Measurements from ENCODE around the gene AGAP3. TPM values are rescaled to one million over a fixed set of nuclear protein-coding genes. Genes with fewer than 3 reads are reported as not detected.
A peak's percentile ranks its signal among the peaks of the same experiment; 100 is the strongest.

The AGAP3 gene
- total and polyA plus RNA-seq, 2 of the 4 experiments (the other 2 are of a cell fraction), result 35.3 to 93.9 TPM

- no peaks in the 10 kb centered on the region for H3K9me3 ChIP-seq (ENCODE audit: control insufficient read depth, insufficient read depth, low read length)
- no peak overlapping the region for H4K91ac ChIP-seq (ENCODE audit: insufficient read depth, low read depth, low read length)
- dilution Hi-C loops (cut with HindIII; ENCODE audit: low sequenced_read_pairs, unreplicated experiment), result no loop called here
- no peak overlapping the region for H3K56ac ChIP-seq (ENCODE audit: extremely low read depth, insufficient read depth, low read length)
- H3K27ac ChIP-seq (ENCODE audit: insufficient read depth, low read length), result no peak overlapping the region
- POLR2A ChIA-PET (ENCODE audit: unreplicated experiment), result no interaction called here
- intact Hi-C loops (cut with micrococcal nuclease), result no loop called here
- no peak overlapping the region for H2BK5ac ChIP-seq (ENCODE audit: low read depth, low read length, poor library complexity, severe bottlenecking)
- H3K9ac ChIP-seq (ENCODE audit: low read depth, low read length), result no peak overlapping the region
- no peak overlapping the region for H3K18ac ChIP-seq (ENCODE audit: low read depth, low read length)
- no peak overlapping the region for H2BK20ac ChIP-seq (ENCODE audit: low read depth, low read length)
- no peak overlapping the region for H4K8ac ChIP-seq (ENCODE audit: low read depth in 2 of 2, low read length in 2 of 2)
- no peak overlapping the region for H2AFZ ChIP-seq (replicated peaks; ENCODE audit: low read length, poor library complexity)
- peaks cover 24% of the 10 kb centered on the region for H3K4me1 ChIP-seq (ENCODE audit: control insufficient read depth, insufficient read depth, low read length)
- no peak for DNase-seq
- H2BK120ac ChIP-seq (ENCODE audit: low read depth, low read length), result no peak overlapping the region
- TF ChIP-seq MXI1 (IDR thresholded peaks at IDR 0.05; ENCODE audit: borderline replicate concordance, low read depth, low read length) (no peak), MAFK (IDR thresholded peaks at IDR 0.05; ENCODE audit: low read depth, low read length) (no peak), RFX5 (IDR thresholded peaks at IDR 0.05; ENCODE audit: low read depth, low read length) (no peak), NFE2L2 (IDR thresholded peaks at IDR 0.05; ENCODE audit: low read depth, low read length) (no peak), FOS (IDR thresholded peaks at IDR 0.05; ENCODE audit: low read depth, low read length) (no peak), BHLHE40 (IDR thresholded peaks at IDR 0.05; ENCODE audit: low read depth, low read length) (no peak), RCOR1 (IDR thresholded peaks at IDR 0.05; ENCODE audit: insufficient replicate concordance, low read length) (no peak), USF2 (IDR thresholded peaks at IDR 0.05; ENCODE audit: low read depth, low read length) (no peak), RAD21 (IDR thresholded peaks at IDR 0.05; ENCODE audit: low read length) (no peak), CTCF (conservative IDR thresholded peaks at IDR 0.05; ENCODE audit: low read depth, low read length) (no peak), ELK1 (IDR thresholded peaks at IDR 0.05; ENCODE audit: borderline replicate concordance, low read depth, low read length) (no peak), CEBPB (IDR thresholded peaks at IDR 0.05; ENCODE audit: low read depth, low read length) (no peak), POLR2A (IDR thresholded peaks at IDR 0.05; ENCODE audit: low read depth, low read length) (no peak), CHD1 (IDR thresholded peaks at IDR 0.05; ENCODE audit: low read depth, low read length) (no peak), SMC3 (IDR thresholded peaks at IDR 0.05; ENCODE audit: low read depth, low read length) (no peak), MAZ (IDR thresholded peaks at IDR 0.05; ENCODE audit: borderline replicate concordance, low read depth, low read length) (no peak)
- H3K36me3 ChIP-seq (ENCODE audit: control insufficient read depth, insufficient read depth, low read length), result peaks cover 11% of the 10 kb centered on the region; the same call in 1 of the 2 replicates
- no peak overlapping the region for H2BK15ac ChIP-seq (ENCODE audit: low read depth, low read length)
- BruUV-seq (replicated peaks), result no TSS peak
- CTCF ChIA-PET, result interaction anchor here (1.9 kb wide), 1 partner anchor 16 kb away, joined by 5 read pairs; no protein-coding TSS in a partner anchor
- H2AK9ac ChIP-seq (replicated peaks; ENCODE audit: low read depth, low read length, poor library complexity), result peak overlapping the region; percentile 31
- ATAC-seq (ENCODE audit: low read depth), result no peak
- no peak overlapping the region for H2AK5ac ChIP-seq (ENCODE audit: low read depth, low read length)
- in situ Hi-C loops (cut with MboI; ENCODE audit: low sequenced_read_pairs), result no loop called here
- H3K27me3 ChIP-seq (ENCODE audit: control insufficient read depth, insufficient read depth, low read length), result no peaks in the 10 kb centered on the region
- peaks cover 4 to 83% of the 10 kb centered on the region in 2 experiments; a peak in 2 of 4 replicates for H3K79me1 ChIP-seq (ENCODE audit: low read depth in 1 of 2, low read length in 2 of 2)
- H4K20me1 ChIP-seq (ENCODE audit: insufficient read depth, low read length), result peaks cover 92% of the 10 kb centered on the region
- H3K23ac ChIP-seq (ENCODE audit: low read depth, low read length), result no peak overlapping the region
- H3K14ac ChIP-seq (replicated peaks; ENCODE audit: low read depth, low read length), result no peak overlapping the region
- no peak overlapping the region for H3K4me3 ChIP-seq (ENCODE audit: insufficient read depth, low read depth, low read length)
- WGBS, 2 experiments (ENCODE audit: extremely low coverage in 2 of 2, insufficient read length in 1 of 2), result 89% methylated on average over 11 of the region's 14 CpGs; no CpG with 5 or more reads in 1 of the 2 experiments
- H3K4me2 ChIP-seq (ENCODE audit: low read depth, low read length), result no peak overlapping the region
- no peak overlapping the region for H4K5ac ChIP-seq (ENCODE audit: low read depth, low read length)
- H3K9me1 ChIP-seq (ENCODE audit: insufficient read depth, low read length), result peaks cover 15% of the 10 kb centered on the region
- no peak overlapping the region for H3K4ac ChIP-seq (ENCODE audit: low read depth, low read length)
Observed at GRCh38 chr7:151091988-151092387, 5.7 kb downstream of the AGAP3 start.
